Measurements from ENCODE around the gene OSTM1.
A peak's percentile ranks its signal among the peaks of the same experiment; 100 is the strongest.
"Not testable (repeated sequence)": the region's sequence is repeated elsewhere in the genome, so short reads cannot be mapped to it uniquely, and the experiment has no call there.

OSTM1 gene

DNA sequence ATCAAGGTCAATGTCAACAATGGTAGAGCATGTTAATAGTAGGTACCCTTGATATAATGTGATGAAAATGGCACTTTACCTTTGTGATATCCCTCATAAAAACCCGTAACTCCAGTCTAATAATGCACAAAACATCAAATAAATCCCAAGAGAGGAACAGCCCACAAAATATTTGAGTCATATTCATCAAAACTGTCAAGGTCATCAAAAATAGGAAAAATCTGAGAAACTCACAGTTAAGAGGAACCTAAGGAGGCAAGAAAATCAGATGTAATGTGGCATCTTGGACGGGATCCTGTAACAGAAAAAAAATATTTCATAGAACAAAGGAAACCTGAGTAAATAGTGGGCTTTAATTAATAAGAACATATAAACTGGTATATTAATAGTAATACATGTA, 25.5 kb upstream of the OSTM1 start:
- no peak for DNase-seq

DNA sequence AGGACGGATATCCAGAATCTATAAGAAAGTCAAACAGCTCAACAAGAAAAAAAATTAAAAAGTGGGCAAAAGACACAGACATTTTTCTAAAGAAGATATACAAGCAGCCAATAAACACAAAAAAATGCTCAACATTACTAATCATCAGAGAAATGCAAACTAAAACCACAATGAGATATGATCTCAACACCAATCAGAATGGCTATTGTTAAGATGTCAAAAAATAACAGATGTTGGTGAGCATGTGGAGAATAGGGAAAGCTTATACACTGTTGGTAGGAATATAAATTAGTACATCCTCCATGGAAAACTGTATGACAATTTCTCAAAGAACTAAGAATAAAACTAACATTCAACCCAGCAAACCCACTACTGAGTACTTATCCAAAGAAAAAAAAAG, 23.3 kb upstream of the OSTM1 start:
- DNase-seq = no peak

DNA sequence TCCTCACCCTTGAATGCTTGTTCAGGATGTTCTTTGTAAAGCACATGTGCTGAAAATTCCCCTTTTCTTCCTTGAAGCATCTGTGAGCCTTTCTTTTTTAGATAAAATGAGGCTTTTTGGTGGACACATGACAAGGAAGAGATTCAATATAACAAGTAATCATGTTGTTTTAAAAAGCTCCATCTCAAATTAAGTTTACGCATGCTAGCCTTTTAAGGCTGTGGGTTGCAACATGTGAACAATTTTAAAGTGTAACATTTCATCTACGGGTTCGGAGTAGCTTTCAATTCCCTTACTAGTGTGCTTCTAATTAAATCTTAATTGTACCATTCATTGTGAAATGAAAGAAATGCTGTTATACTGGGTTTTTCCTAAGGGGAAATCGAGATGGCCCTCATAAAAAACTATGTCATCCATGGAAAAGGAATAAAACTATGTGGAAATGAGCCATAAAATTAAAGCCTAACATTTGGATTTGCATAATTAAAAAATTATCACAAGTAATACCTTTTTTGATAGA, 19.3 kb upstream of the OSTM1 start:
- DNase-seq = no peak

DNA sequence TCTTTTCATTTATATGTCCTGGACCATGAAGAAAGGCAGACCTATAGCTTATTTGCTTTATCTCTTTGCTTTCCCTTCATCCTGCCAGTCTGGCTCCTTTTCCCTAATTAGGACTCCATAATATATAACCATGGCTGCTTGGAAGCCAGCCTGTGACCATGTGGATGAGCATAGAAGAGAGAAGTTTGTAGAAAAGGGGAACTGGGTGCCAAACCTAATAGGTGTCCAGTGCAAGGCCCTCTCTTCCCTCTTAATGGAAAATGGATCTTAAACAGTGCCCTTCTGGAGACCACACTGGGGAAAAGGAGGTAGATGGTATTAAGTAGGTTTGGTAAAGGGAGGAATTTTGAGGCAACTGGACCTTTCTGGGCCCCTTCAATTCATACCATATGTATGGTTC, 16.7 kb upstream of the OSTM1 start:
- DNase-seq = peak in 1 of 2 experiments; percentile 10

DNA sequence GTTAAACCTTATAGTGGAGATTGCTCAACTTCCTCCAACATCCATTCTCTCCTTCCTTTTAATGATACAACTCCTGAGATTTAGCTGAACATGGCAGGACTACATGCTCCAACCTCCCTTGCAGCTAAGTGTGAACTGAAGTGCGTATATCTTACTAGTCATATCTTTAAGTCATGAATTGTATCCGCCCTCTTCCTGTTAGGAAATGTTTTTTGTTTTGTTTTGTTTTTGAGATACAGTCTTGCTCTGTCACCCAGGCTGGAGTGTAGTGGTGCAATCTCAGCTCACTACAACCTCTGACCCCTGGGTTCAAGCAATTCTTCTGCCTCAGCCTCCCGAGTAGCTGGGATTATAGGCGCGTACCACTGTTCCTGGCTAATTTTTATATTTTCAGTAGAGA, 8.8 kb upstream of the OSTM1 start:
- no peak for DNase-seq

DNA sequence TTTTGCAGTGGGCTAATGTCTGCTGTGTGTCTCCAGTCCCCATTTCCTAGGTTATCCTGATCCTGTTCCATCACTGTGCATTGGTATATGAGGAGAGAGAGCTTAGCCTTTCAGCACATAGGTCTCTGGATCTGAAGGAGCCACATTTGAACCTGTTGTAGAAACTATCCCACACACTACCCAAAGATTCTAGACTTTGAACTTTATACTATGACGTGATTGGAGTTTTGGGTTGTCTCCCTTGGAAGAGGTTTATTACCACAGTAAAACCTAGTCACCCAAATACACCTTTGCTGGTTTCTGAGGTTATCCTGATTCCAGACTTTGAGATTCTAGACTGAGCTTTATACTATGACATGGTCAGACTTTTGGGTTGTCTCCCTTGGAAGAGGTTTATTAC, 8.0 kb upstream of the OSTM1 start:
- DNase-seq = no peak

DNA sequence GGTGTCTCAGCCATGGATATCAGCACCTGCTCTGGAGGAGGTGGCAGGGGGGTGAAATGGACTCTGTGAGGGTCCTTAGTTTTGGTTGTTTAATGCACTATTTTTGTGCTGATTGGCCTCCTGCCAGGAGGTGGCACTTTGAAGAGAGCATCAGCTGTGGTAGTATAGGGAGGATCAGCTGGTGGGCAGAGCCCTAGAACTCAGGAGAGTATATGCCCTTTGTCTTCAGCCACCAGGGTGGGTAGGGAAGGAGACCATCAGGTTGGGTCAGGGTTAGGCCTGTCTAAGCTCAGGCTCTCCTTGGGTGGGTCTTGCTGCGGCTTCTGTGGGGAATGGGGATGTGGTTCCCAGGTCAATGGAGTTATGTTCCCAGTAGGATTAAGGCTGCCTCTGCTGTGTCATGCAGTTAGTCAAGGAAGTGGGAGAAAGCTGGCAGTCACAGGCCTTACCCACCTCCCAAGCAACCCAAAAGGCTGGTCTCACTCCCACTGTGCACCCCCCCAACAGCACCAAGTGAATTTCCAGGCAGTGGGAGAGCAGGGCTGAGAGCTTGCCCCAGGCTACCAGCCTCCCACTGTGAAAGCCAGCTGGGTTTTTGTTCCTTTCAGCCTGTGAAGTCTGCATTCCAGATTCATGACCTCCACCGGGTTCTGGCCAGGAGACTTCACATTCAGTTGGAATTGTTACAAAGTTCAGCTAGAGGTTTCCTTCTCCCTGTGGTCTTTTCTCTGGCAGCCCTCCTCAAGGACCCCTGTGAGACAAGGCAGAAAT, 5.7 kb upstream of the OSTM1 start:
- no peak for DNase-seq

DNA sequence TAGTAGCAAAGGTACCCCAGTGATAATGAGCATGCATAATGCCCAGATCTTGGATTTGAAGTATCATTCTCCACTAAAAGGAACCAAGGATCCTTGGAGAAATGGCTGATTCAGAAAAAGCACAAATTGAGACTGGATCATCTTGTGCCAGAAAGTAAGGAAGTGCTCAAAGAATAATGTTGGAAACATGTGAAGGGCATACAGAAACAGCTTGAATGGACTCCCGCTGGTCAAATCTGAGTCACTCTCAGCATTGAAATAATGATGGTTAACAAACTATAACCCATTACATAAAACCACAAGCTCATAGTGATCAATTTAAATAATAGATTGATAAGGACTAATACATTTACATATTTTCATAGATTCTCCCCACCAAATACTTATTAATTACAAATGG, 3.6 kb upstream of the OSTM1 start:
- no peak for DNase-seq

DNA sequence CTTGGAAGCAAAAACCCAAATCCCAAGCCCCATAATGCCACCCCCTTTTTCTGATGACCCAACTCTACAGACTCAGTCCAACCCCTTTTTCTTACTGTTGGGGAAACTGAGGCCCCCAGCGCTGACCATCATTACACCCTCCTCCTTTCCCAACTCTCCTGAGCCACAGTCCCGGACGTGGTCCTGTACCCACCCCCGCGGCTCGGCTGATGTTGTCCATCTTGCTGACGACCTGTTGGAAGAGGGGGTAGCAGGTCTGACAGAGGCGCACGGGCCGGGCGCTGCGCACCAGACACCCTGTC, 533 bp downstream of the OSTM1 start:
- DNase-seq = no peak

DNA sequence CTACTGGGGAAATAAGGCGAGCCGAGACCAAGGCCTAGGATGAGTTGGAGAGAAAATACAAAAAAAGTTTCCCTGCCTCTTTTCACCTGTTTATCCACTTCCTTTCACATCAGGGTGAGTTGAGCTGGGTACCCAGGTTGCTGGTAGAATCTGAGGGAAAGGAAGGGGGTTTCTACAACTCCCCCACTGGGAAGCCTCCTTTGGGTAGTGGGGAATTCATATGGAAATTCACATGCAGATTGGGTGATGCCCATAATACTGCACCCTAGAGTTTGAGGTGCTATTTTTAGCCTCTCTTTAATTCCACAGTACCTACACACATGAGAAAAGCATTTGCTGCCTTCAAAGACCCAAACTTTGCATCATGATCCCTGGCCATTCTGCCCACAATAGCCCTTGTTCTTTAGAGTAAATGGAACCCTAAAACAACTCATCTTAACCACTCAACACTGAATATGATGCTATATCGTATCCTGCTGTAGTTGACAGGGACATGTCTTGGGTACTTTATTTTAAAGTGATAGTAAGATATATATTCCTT, 2.7 kb downstream of the OSTM1 start:
- no peak for DNase-seq

DNA sequence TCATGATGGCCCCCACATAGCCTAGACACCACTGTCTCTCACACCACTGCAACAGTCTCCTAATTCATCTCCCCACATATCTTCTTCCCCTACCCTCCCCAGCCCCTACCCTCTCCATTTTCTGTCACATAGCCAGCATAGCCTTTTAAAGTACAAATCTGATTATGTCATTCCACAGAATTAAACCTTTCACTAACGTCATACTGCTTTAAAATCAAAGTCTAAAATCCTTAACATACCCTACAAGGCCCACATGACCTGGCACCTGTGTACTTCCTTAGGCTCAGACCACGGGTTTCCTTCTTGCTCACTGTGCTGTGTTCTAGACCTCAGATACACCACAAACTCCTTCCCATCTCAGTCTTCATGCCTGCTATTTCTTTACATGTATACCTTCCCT, 5.9 kb downstream of the OSTM1 start:
- DNase-seq = no peak

DNA sequence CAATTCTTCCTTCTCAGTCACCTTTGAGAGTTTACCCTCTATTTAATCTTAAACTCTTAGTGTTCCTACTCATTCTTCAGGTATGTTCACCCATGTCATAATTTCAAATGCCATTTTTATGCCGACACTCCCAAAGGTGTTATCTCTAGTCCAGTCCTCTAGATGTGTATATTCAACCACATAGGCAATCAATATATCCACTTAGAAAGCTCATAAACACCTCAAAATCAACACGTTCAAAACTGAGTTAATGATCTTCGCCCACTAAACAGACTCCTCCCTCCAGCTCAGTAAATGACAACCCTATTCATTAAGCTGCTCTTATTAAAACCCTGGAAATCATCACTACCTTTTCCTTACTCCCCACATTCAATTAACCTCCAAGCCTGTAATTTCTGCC, 6.4 kb downstream of the OSTM1 start:
- no peak for DNase-seq

DNA sequence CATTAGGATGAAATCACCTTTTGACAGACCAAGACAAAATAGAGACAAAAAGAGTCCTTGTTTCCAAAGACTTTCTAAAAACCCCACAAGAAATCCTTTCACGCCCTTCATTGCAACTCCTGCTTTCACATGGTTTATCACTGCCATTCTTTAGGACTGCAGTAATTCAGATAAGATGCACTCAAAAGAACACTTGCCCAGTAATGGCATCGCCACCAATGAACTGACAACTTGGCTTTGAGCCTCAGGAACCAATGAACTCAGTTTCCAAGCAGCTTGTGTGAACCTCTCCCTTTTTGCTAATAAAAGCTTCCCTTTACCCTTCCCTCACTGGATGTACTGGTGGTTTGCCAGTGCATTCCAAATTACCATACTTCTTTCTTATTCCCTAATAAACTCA, 21.8 kb downstream of the OSTM1 start:
- no peak for DNase-seq

DNA sequence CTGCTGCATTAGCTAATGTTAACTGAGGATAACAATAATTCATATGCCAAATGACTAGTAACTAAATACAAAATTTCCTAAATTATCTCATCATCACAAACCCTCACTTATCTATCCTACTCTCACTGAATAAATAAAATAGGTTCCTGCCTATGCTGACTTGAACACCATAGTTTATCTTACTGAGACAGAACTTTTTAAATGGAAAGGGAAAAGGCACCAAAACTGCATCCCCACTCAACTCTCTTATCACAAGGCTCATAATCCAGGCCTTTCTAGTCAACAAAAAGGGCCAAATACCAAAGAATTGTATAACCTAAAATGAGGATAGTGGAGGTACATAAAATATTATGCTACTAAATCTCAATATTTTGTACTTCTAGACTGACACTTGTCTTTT, 23.1 kb downstream of the OSTM1 start:
- DNase-seq = no peak

DNA sequence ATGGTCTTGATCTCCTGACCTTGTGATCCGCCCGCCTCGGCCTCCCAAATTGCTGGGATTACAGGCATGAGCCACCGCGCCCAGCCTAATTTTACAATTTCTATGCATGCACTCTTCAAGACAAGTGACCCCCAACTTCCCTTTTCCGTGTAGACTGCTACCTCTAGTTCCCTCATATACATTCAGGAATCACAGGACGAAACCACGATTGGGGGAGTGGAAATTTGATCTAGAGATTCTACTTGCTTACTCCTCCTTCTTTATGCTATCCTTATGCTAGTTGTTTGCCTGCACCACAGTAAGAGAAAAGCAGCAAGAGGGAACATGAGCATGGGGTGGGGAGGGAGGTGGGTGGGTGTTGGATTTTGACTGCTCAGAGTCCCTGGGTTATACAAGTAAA, 34.9 kb downstream of the OSTM1 start:
- peak; percentile 72 to 74 for DNase-seq

DNA sequence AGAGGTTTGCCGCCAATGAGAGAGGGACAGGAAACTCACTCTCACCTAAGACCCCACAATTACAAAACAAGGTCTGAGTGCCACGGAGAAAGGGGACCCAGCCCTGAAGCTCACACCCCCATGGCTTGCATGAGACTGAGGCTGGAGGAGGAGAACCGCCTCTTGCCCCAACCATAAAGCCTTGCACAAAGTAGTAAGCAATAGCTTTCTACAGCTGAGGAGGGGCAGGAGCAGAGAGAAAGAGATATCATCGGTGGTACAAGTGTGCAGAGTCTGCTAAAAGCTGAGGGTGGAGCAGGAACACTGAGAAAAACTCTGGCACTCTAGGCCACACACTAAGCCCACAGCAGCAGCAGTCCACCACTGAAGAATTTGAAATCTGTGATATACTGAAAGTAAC, 37.7 kb downstream of the OSTM1 start:
- no peak for DNase-seq

DNA sequence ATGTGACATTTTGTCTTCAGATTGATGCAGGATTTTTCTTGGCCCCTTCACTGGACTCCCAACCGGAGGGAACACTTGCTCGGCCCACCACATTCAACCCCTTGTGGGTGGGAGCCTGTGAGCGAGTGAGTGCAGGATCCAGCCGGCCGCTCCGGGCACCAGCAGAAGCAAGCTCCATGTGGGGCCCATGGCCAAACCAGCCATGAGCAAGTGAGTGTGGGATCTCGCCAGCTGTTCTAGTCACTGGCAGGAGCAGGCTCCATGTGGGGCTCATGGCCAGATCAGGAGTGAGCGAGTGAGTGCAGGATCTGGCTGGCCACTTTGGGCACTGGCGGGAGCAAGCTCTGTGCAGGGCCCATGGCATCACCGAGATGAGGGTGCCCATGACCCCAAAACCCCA, 42.6 kb downstream of the OSTM1 start:
- no peak for DNase-seq

DNA sequence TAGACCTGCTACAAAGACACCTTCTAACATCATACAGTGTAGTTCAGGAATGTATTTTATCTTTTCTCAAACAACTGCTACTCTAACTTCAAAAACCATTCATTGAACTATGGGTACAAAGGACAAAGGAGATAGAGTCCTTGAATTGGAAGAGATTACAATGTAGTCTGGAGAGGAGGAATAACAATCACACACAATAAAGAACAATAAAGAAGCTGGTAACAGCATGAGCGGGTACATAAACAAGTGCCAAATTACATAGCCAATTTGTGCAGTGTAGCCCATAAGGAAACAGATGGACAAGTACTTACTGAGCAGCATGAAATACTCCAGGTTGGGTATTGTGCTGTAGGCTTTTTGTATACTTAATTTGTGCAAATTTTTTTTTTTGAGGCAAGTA, 44.3 kb downstream of the OSTM1 start:
- DNase-seq = no peak

DNA sequence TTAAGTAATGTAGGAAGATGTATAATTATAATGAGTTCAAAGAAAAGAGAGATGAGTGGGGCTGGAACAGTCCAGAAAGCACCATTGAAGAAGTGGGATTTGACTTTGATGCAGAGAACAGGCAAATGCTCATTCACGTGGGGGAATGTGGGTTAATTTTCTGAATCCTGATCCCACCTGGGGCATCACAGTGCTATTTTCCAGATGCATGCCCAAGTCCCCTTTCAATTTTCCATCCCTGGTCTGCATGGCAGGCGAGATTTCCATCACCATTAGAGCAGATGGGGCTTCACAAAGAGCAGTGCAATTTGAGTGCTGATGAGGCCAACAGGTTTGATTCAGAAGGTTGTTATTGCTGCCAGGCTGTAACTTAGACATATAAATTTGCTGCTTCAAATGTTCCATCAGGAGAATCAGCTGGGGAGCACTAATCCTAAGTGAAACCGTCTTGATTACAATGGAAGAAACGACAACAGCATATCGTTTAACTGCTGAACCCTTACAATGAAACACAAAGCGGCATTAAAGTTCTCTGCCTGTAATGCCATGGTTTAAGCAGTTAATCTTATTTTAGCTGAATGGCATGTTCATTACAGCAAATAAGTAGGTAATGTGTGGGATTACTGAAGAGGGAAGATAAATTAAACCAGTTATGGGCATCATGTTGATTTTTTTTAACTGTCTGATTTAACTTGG, 45.2 kb downstream of the OSTM1 start:
- DNase-seq = no peak

DNA sequence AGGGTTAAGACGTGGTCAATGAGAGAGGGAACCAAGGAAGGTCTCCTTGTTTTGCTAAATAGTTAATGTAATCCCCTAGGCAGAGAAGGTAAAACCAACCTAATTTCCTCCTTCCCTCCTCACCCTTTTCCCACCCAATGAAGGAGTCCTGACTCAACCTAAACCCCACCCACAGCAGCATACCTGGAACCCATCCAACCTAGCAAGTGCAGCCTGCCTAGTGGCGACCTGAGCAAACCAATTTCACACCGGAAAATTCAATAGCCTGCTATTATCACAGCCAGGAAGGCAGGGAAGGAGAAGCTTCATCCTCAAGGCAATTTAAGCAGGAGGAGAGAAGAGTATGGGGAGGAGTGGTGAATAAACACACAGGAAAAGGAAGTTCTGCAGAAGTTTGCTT, 46.9 kb downstream of the OSTM1 start:
- peak in 1 of 2 experiments; percentile 2 for DNase-seq

DNA sequence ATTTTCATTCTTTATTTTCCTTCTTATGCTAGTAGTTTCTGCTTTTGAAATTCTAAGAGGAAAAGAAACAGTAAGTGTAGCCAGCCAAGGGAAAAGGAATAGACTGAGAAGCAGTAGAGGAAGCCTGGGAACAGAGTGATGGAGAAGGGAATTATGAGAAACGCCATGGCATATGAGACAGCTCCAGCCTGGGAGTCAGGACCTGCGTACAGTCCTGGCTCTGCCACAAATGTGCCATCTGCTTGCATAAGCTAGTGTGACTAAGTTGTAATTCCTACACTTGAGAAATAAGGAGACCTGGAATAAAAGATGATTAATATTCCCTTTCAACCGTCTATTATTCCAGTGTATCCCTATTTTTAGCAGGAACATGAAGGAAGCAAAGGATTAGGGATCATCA, 47.5 kb downstream of the OSTM1 start:
- no peak for DNase-seq

DNA sequence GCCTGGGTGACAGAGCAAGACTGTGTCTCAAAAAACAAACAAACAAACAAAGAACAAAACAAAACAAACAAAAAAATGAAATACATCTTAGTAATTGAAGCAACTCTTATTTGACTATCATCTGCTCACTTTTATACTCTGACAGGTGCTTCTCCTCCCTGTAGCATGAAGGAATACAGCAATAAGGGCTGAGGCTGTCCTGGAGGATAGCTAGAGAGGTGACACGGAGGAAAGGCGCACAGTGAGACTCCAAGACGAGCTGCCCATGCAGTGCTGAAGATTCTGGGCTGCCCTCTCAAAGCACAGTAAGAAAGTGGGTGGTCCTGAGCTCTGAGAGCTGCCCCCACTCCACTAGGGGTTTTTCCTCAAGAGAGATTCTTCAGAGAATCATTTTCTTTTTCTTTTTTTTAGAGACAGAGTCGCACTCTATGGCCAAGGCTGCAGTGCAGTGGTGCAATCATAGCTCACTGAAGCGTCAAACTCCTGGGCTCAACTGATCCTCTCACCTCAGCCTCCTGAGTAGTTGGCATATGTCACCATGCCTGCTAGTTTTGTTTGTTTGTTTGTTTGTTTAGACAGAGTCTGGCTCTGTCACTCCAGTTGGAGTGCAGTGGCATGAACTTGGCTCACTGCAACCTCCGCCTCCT, 50.0 kb downstream of the OSTM1 start:
- no peak for DNase-seq

DNA sequence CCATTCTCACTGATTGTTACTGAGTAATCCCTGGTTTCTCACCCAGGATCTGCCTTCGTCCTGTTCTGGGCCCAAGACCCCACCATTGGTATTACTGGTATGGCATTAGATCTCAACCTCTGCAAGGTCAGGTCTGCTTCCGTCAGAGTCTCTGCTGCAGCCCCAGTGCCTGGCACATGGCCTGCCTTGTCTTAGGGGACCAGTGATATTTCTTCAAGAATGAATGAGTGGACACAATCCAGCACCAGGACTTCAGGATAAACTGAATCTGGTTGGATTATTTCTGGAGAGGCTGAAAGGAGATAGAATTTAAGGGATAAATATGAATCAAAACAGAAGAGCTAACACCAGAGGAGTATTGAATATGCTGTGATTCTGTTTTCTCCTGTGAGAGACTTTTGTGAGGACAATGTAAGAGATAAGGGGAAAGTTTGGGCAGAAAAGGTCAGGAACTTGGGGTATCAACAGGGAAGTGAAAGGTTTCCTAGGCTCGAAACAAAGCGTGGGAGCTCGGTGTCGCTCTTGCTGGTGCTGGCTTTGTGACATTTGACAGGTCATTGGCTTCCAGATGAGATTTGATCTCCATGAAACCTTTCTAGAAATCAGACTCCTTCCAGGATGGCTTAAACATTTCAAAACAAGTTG, 53.9 kb downstream of the OSTM1 start:
- DNase-seq = no peak

DNA sequence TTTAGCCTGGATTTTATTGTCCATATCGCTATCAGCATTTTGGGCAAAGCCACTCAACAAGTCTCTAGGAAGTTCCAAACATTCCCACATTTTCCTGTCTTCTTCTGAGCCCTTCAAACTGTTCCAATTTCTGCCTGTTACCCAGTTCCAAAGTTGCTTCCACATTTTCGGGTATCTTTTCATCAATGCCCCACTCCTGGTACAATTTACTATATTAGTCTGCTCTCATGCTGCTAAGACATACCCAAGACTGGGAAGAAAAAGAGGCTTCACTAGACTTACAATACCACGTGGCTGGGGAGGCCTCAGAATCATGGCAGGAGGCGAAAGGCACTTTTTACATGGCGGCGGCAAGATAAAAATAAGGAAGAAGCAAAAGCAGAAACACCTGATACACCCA, 58.3 kb downstream of the OSTM1 start:
- DNase-seq = not testable (repeated sequence)
